Neural progenitor cell (in vitro differentiated cells): ENCODE results near the gene SH3PXD2B. TPM values are rescaled to one million over a fixed set of nuclear protein-coding genes. Genes with fewer than 3 reads are reported as not detected.

Experiments used
- DNase-seq: peaks from one replicate; pipeline ENCODE4 v3.0.0-alpha.2; 2016; ENCODE audit warnings: low spot score
- H2AFZ ChIP-seq: fragments of 200-600 bp; sonication (generic); replicated peaks from 2 replicates; pipeline ENCODE4 v1.6.1; 2016; ENCODE audit warnings: antibody characterized with exemption
- H3F3A ChIP-seq: fragments of 200-600 bp; sonication (generic); 2 replicates; pipeline ENCODE4 v1.6.1; 2016; ENCODE audit warnings: antibody characterized with exemption, low read depth
- H3K27ac ChIP-seq: fragments of 200-600 bp; sonication (generic); 2 replicates; pipeline ENCODE4 v1.5.1; 2016; ENCODE audit warnings: mild to moderate bottlenecking
- H3K27me3 ChIP-seq: fragments of 200-600 bp; sonication (generic); 2 replicates; pipeline ENCODE4 v1.6.1; 2016; ENCODE audit warnings: mild to moderate bottlenecking, moderate library complexity
- H3K36me3 ChIP-seq: fragments of 200-600 bp; sonication (generic); 2 replicates; pipeline ENCODE4 v1.5.1; 2016
- H3K4me1 ChIP-seq: fragments of 200-600 bp; sonication (generic); 2 replicates; pipeline ENCODE4 v1.6.1; 2016; ENCODE audit warnings: mixed run types
- H3K4me2 ChIP-seq: fragments of 200-600 bp; sonication (generic); 2 replicates; pipeline ENCODE4 v1.6.1; 2016
- H3K4me3 ChIP-seq: fragments of 200-600 bp; sonication (generic); 2 replicates; pipeline ENCODE4 v1.5.1; 2016
- H3K79me2 ChIP-seq: fragments of 200-600 bp; sonication (generic); 2 replicates; pipeline ENCODE4 v1.6.1; 2016; ENCODE audit warnings: low read depth
- H3K9ac ChIP-seq: fragments of 200-600 bp; sonication (generic); 2 replicates; pipeline ENCODE4 v1.6.1; 2016
- H3K9me3 ChIP-seq: fragments of 200-600 bp; sonication (generic); 2 replicates; pipeline ENCODE4 v1.5.1; 2016; ENCODE audit warnings: low read depth
- H4K20me1 ChIP-seq: fragments of 200-600 bp; sonication (generic); 2 replicates; pipeline ENCODE4 v1.6.1; 2016; ENCODE audit warnings: low read depth
- H3K27ac Mint-ChIP-seq: 3 replicates; pipeline ENCODE4 v1.8.0; 2021; ENCODE audit warnings: mixed read lengths
- H3K27me3 Mint-ChIP-seq: 2 replicates; pipeline ENCODE4 v1.8.0; 2022; ENCODE audit warnings: low read depth, mild to moderate bottlenecking, inconsistent platforms, moderate library complexity, mixed read lengths; ENCODE audit not compliant: insufficient read depth
- H3K36me3 Mint-ChIP-seq: 3 replicates; pipeline ENCODE4 v1.8.0; 2021; ENCODE audit warnings: mixed read lengths
- H3K4me1 Mint-ChIP-seq: 3 replicates; pipeline ENCODE4 v1.8.0; 2021; ENCODE audit warnings: mixed read lengths
- H3K4me3 Mint-ChIP-seq: 3 replicates; pipeline ENCODE4 v1.8.0; 2021; ENCODE audit warnings: mild to moderate bottlenecking, moderate library complexity, mixed read lengths
- H3K9me3 Mint-ChIP-seq: 3 replicates; pipeline ENCODE4 v1.8.0; 2020; ENCODE audit warnings: mixed read lengths
- CTCF ChIP-seq: fragments of 200-600 bp; sonication (generic); IDR thresholded peaks from 2 replicates; pipeline ENCODE4 v1.5.1; 2017; ENCODE audit warnings: antibody characterized with exemption, mild to moderate bottlenecking
- EZH2 ChIP-seq: fragments of 200-600 bp; sonication (generic); IDR thresholded peaks from 2 replicates; pipeline ENCODE4 v1.6.1; 2017; ENCODE audit warnings: antibody characterized with exemption, mild to moderate bottlenecking, moderate library complexity
- EZH2phosphoT487 ChIP-seq: fragments of 200-600 bp; sonication (generic); IDR thresholded peaks from 2 replicates; pipeline ENCODE4 v1.6.1; 2017; ENCODE audit warnings: antibody characterized with exemption
- total RNA-seq: library from RNA; depleted of rRNA; stranded (reverse); fragments of >200 nt; gene quantifications from 2 replicates; pipeline ENCODE4 v1.2.3, GENCODE V29; 2015; ENCODE audit warnings: low replicate concordance

Gene SH3PXD2B
- total RNA-seq, 1 donor from 2014 or later: 27.3 TPM

- DNase-seq: no peak
- peaks cover 37% of the 10 kb centered on the region for H3K79me2 ChIP-seq
- H3K9me3 ChIP-seq: no peaks in the 10 kb centered on the region
- H2AFZ ChIP-seq: peak overlapping the region; percentile 23
- Mint-ChIP-seq H3K27ac (peak overlapping the region; percentile 85), H3K27me3 (peaks cover 9% of the 10 kb centered on the region), H3K36me3 (no peaks in the 10 kb centered on the region), H3K9me3 (no peaks in the 10 kb centered on the region), H3K4me3 (peak overlapping the region; percentile 87), H3K4me1 (peaks cover 61% of the 10 kb centered on the region)
- no peak overlapping the region for H3K27ac ChIP-seq
- peak overlapping the region; percentile 46 for H3K4me3 ChIP-seq
- H4K20me1 ChIP-seq: peaks cover 26% of the 10 kb centered on the region
- no peak for TF ChIP-seq EZH2phosphoT487
- TF ChIP-seq EZH2: no peak
- no peak for TF ChIP-seq CTCF
- H3K36me3 ChIP-seq: no peaks in the 10 kb centered on the region
- peak overlapping the region; percentile 42 for H3K4me2 ChIP-seq
- H3K4me1 ChIP-seq: peaks cover 20% of the 10 kb centered on the region
- no peak overlapping the region for H3K9ac ChIP-seq
- peaks cover 43% of the 10 kb centered on the region for H3F3A ChIP-seq
- no peaks in the 10 kb centered on the region for H3K27me3 ChIP-seq
Measured at GRCh38 chr5:172455087-172455381, 709 bp upstream of the SH3PXD2B start.

- Histone ChIP-seq H3K4me3 (peak overlapping the region; percentile 93), H3K4me2 (peak overlapping the region; percentile 76), H3K27ac (peak overlapping the region; percentile 42), H3K79me2 (peaks cover 47% of the 10 kb centered on the region), H4K20me1 (peaks cover 37% of the 10 kb centered on the region), H3K9me3 (no peaks in the 10 kb centered on the region), H3K27me3 (no peaks in the 10 kb centered on the region), H2AFZ (no peak overlapping the region), H3F3A (peaks cover 43% of the 10 kb centered on the region), H3K36me3 (no peaks in the 10 kb centered on the region), H3K9ac (peak overlapping the region; percentile 3), H3K4me1 (peaks cover 20% of the 10 kb centered on the region)
- Mint-ChIP-seq H3K27ac (peak overlapping the region; percentile 85), H3K27me3 (peaks cover 9% of the 10 kb centered on the region), H3K4me1 (peaks cover 59% of the 10 kb centered on the region), H3K36me3 (no peaks in the 10 kb centered on the region), H3K4me3 (peak overlapping the region; percentile 92), H3K9me3 (no peaks in the 10 kb centered on the region)
- peak; percentile 82 for DNase-seq
- TF ChIP-seq EZH2phosphoT487: no peak
- no peak for TF ChIP-seq EZH2
- no peak for TF ChIP-seq CTCF
Measured at GRCh38 chr5:172453986-172454357, 353 bp downstream of the SH3PXD2B start.

GRCh38 chr5:172453206-172453985, 929 bp downstream of the SH3PXD2B start:
- Histone ChIP-seq H4K20me1 (peaks cover 43% of the 10 kb centered on the region), H3K36me3 (no peaks in the 10 kb centered on the region), H3K27me3 (no peaks in the 10 kb centered on the region), H3K9ac (peak overlapping the region; percentile 3), H3K4me2 (peak overlapping the region; percentile 76), H3K4me1 (peaks cover 20% of the 10 kb centered on the region), H3K4me3 (peak overlapping the region; percentile 93), H2AFZ (no peak overlapping the region), H3K27ac (peak overlapping the region; percentile 42), H3K79me2 (peaks cover 53% of the 10 kb centered on the region), H3K9me3 (no peaks in the 10 kb centered on the region), H3F3A (peaks cover 43% of the 10 kb centered on the region)
- H3K9me3 Mint-ChIP-seq: no peaks in the 10 kb centered on the region
- peak; percentile 88 for DNase-seq
- TF ChIP-seq EZH2phosphoT487 (no peak), CTCF (peak; percentile 69)
- peaks cover 55% of the 10 kb centered on the region for H3K4me1 Mint-ChIP-seq
- peak overlapping the region; percentile 85 for H3K27ac Mint-ChIP-seq
- peaks cover 9% of the 10 kb centered on the region for H3K27me3 Mint-ChIP-seq
- peak overlapping the region; percentile 92 for H3K4me3 Mint-ChIP-seq
- no peaks in the 10 kb centered on the region for H3K36me3 Mint-ChIP-seq
